SK-N-MC (cell line): ENCODE results near the gene CXorf66.
"Not testable (repeated sequence)": the region's sequence is repeated elsewhere in the genome, so short reads cannot be mapped to it uniquely, and the experiment has no call there.

Source experiments
- EZH2 ChIP-seq: fragments of 200-600 bp; sonication (generic); IDR thresholded peaks from one replicate; pipeline ENCODE4 v1.6.1; 2017; ENCODE audit warnings: antibody characterized with exemption
- FOXP2 ChIP-seq: optimal IDR thresholded peaks from 2 replicates; pipeline ENCODE3; 2011; ENCODE audit warnings: mild to moderate bottlenecking, moderate library complexity; ENCODE audit not compliant: insufficient read depth; ENCODE audit errors: extremely low read length, control extremely low read depth
- POLR2AphosphoS5 ChIP-seq: IDR thresholded peaks from 2 replicates; pipeline ENCODE4 v1.6.1; 2012; ENCODE audit warnings: mild to moderate bottlenecking, low read depth, low read length, borderline replicate concordance

- TF ChIP-seq POLR2AphosphoS5, EZH2, FOXP2: not testable (repeated sequence)
Observed at GRCh38 chrX:139921142-139921541, 44.2 kb downstream of the CXorf66 start.
